Hepatocyte (in vitro differentiated cells): Measurements from ENCODE around the gene PCYT2. TPM values are rescaled to one million over a fixed set of nuclear protein-coding genes. Genes with fewer than 3 reads are reported as not detected.

Source experiments
- DNase-seq: peaks from one replicate; pipeline ENCODE4 v3.0.0-alpha.2; 2016; ENCODE audit warnings: low spot score
- H2AFZ ChIP-seq: fragments of 200-600 bp; sonication (generic); 2 replicates; pipeline ENCODE4 v1.6.0; 2016; ENCODE audit warnings: antibody characterized with exemption, mild to moderate bottlenecking
- H3K27ac ChIP-seq: fragments of 200-600 bp; sonication (generic); 2 replicates; pipeline ENCODE4 v1.5.1; 2016; ENCODE audit warnings: mild to moderate bottlenecking
- H3K27me3 ChIP-seq: fragments of 200-600 bp; sonication (generic); 2 replicates; pipeline ENCODE4 v1.6.1; 2016
- H3K36me3 ChIP-seq: fragments of 200-600 bp; sonication (generic); replicated peaks from 2 replicates; pipeline ENCODE4 v1.5.1; 2016; ENCODE audit warnings: low read depth; ENCODE audit not compliant: insufficient read depth
- H3K4me1 ChIP-seq: fragments of 200-600 bp; sonication (generic); 2 replicates; pipeline ENCODE4 v1.5.1; 2016; ENCODE audit warnings: mild to moderate bottlenecking, moderate library complexity; ENCODE audit not compliant: insufficient read depth
- H3K4me2 ChIP-seq: fragments of 200-600 bp; sonication (generic); 2 replicates; pipeline ENCODE4 v1.6.0; 2016
- H3K4me3 ChIP-seq: fragments of 200-600 bp; sonication (generic); 2 replicates; pipeline ENCODE4 v1.5.1; 2016; ENCODE audit warnings: mild to moderate bottlenecking
- H3K79me2 ChIP-seq: fragments of 200-600 bp; sonication (generic); 2 replicates; pipeline ENCODE4 v1.6.0; 2017; ENCODE audit warnings: mild to moderate bottlenecking
- H3K9me2 ChIP-seq: fragments of 200-600 bp; sonication (generic); replicated peaks from 2 replicates; pipeline ENCODE4 v1.6.0; 2017; ENCODE audit warnings: mild to moderate bottlenecking; ENCODE audit not compliant: insufficient read depth
- H3K9me3 ChIP-seq: fragments of 200-600 bp; sonication (generic); 2 replicates; pipeline ENCODE4 v1.5.1; 2016; ENCODE audit warnings: low read depth, mild to moderate bottlenecking
- H4K20me1 ChIP-seq: fragments of 200-600 bp; sonication (generic); 2 replicates; pipeline ENCODE4 v1.6.0; 2016; ENCODE audit warnings: mild to moderate bottlenecking; ENCODE audit not compliant: insufficient read depth, poor library complexity, severe bottlenecking
- CTCF ChIP-seq: fragments of 200-600 bp; sonication (generic); IDR thresholded peaks from 2 replicates; pipeline ENCODE4 v1.5.1; 2016; ENCODE audit warnings: antibody characterized with exemption, mild to moderate bottlenecking; ENCODE audit not compliant: poor library complexity
- EZH2 ChIP-seq: fragments of 200-600 bp; sonication (generic); IDR thresholded peaks from 2 replicates; pipeline ENCODE4 v1.6.1; 2016; ENCODE audit warnings: antibody characterized with exemption, mild to moderate bottlenecking, borderline replicate concordance
- EZH2phosphoT487 ChIP-seq: fragments of 200-600 bp; sonication (generic); IDR thresholded peaks from one replicate; pipeline ENCODE4 v1.6.1; 2018; ENCODE audit warnings: antibody characterized with exemption, mild to moderate bottlenecking, low read depth, moderate library complexity; ENCODE audit not compliant: unreplicated experiment, severe bottlenecking
- WGBS: methylation state at CpG from one replicate; pipeline ENCODE4 v1.1.6; 2016; ENCODE audit warnings: low lambda C conversion rate; ENCODE audit errors: missing lambda C conversion rate; 5-methylcytosine and 5-hydroxymethylcytosine counted together
- polyA plus RNA-seq: library from polyadenylated mRNA; unstranded; fragments of >200 nt; fragmentation: Nextera tagmentation; extraction: Ambion mirVana; gene quantifications from 2 replicates; pipeline ENCODE4 v1.2.1, GENCODE V29; 2016
- total RNA-seq: library from RNA; depleted of rRNA; stranded (reverse); fragments of >200 nt; gene quantifications from 2 replicates; pipeline ENCODE4 v1.2.3, GENCODE V29; 2014

Gene PCYT2
- total and polyA plus RNA-seq, 2 experiments from 2014 or later, result 84.7 to 126 TPM

- peaks cover 15% of the 10 kb centered on the region for H3K79me2 ChIP-seq
- WGBS, result 81% methylated on average over 8 of the region's 9 CpGs
- no peaks in the 10 kb centered on the region for H3K9me2 ChIP-seq
Measured at GRCh38 chr17:81932333-81932983, 21.3 kb upstream of the PCYT2 start.

GRCh38 chr17:81931557-81932332, 20.5 kb upstream of the PCYT2 start:
- no peak for DNase-seq
- Histone ChIP-seq H3K27me3 (no peaks in the 10 kb centered on the region), H3K9me3 (no peaks in the 10 kb centered on the region), H4K20me1 (no peaks in the 10 kb centered on the region), H3K9me2 (no peaks in the 10 kb centered on the region), H3K79me2 (peaks cover 16% of the 10 kb centered on the region), H3K4me2 (no peak overlapping the region), H2AFZ (no peak overlapping the region), H3K36me3 (no peaks in the 10 kb centered on the region), H3K4me1 (peaks cover 18% of the 10 kb centered on the region), H3K27ac (no peak overlapping the region), H3K4me3 (no peak overlapping the region)
- 77% methylated on average over 14 of the region's 15 CpGs for WGBS
- no peak for TF ChIP-seq CTCF
- no peak for TF ChIP-seq EZH2
- no peak for TF ChIP-seq EZH2phosphoT487

More at GRCh38 chr17:81932333-81932983, 21.3 kb upstream of the PCYT2 start:
- no peak for DNase-seq
- TF ChIP-seq CTCF (no peak), EZH2phosphoT487 (no peak), EZH2 (no peak)
- H3K27ac ChIP-seq, result no peak overlapping the region
- no peak overlapping the region for H3K4me2 ChIP-seq
- peaks cover 19% of the 10 kb centered on the region for H3K4me1 ChIP-seq
- H3K36me3 ChIP-seq, result no peaks in the 10 kb centered on the region
- no peaks in the 10 kb centered on the region for H3K9me3 ChIP-seq
- no peaks in the 10 kb centered on the region for H4K20me1 ChIP-seq
- H3K4me3 ChIP-seq, result no peak overlapping the region
- no peak overlapping the region for H2AFZ ChIP-seq
- no peaks in the 10 kb centered on the region for H3K27me3 ChIP-seq

DNA sequence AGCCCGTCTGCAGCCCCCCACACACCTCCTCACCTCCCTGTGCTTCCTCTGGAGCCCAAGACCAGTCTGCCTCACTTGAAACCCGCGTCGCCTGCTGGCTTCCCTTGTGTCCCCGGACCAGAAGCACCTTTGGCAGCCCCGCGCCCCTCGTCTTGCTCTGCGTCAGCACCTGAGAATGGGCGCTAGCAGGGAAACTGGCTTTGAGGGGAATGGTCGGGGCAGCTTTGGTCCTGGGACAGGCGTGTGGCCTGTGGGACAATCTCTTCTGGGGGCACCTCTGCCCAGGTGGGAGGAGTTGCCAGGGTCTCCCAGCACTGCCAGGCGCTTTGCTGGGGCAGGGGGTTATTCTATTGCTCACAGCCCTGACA, 20.0 kb upstream of the PCYT2 start:
- no peak for DNase-seq
- Histone ChIP-seq H3K4me2 (no peak overlapping the region), H3K27ac (no peak overlapping the region), H2AFZ (no peak overlapping the region), H3K79me2 (peaks cover 12% of the 10 kb centered on the region), H3K9me3 (no peaks in the 10 kb centered on the region), H3K4me3 (no peak overlapping the region), H3K4me1 (peaks cover 13% of the 10 kb centered on the region), H4K20me1 (peaks cover 2% of the 10 kb centered on the region), H3K36me3 (no peaks in the 10 kb centered on the region), H3K27me3 (no peaks in the 10 kb centered on the region), H3K9me2 (no peaks in the 10 kb centered on the region)
- TF ChIP-seq CTCF (no peak), EZH2 (no peak), EZH2phosphoT487 (no peak)
- WGBS, result 81% methylated on average over 12 of the region's 13 CpGs
